Gastrocnemius medialis (tissue), 4 donors: ENCODE data around the gene GUCY1A1. TPM values are rescaled to one million over a fixed set of nuclear protein-coding genes. Genes with fewer than 3 reads are reported as not detected.
"Not testable (repeated sequence)": the region's sequence is repeated elsewhere in the genome, so short reads cannot be mapped to it uniquely, and the experiment has no call there.

Source experiments
- ATAC-seq, 2 donors: fragments of 150-250 bp; one replicate each; pipeline ENCODE4 v1.9.1; 2016
- DNase-seq, 2 donors: peaks; one replicate each; pipeline ENCODE4 v3.0.0-alpha.2; 2019
- H3K27ac ChIP-seq, 4 donors: fragments of 200-600 bp; sonication (generic); 1 replicate in 1 of 4; 2 replicates in 3 of 4; pipeline ENCODE4 v1.5.1; 2016 to 2018; ENCODE audit warnings: mild to moderate bottlenecking in 2 of 4, moderate library complexity in 1 of 4
- H3K27me3 ChIP-seq, 3 donors: fragments of 200-600 bp; sonication (generic) in 2 of 3; 1 replicate in 1 of 3; 2 replicates in 2 of 3; pipeline versions ENCODE4 v1.5.1 to v1.6.0; 2016 to 2019; ENCODE audit warnings: mild to moderate bottlenecking in 1 of 3, moderate library complexity in 1 of 3
- H3K36me3 ChIP-seq, 2 donors: fragments of 200-600 bp; sonication (generic) in 1 of 2; one replicate each; pipeline ENCODE4 v1.5.1; 2017 to 2018
- H3K4me1 ChIP-seq, 2 donors: fragments of 200-600 bp; sonication (generic) in 1 of 2; one replicate each; pipeline ENCODE4 v1.5.1; 2016 to 2017; ENCODE audit warnings: mild to moderate bottlenecking in 2 of 2
- H3K4me3 ChIP-seq, 4 donors: fragments of 200-600 bp; sonication (generic) in 3 of 4; 1 replicate in 1 of 4; 2 replicates in 3 of 4; pipeline ENCODE4 v1.5.1; 2016 to 2019; ENCODE audit warnings: mild to moderate bottlenecking in 2 of 4
- H3K9me3 ChIP-seq, 3 donors: fragments of 200-600 bp; sonication (generic) in 2 of 3; 1 replicate in 1 of 3; 2 replicates in 2 of 3; pipeline ENCODE4 v1.5.1; 2016 to 2019
- CTCF ChIP-seq, 5 experiments: fragments of 450-650 bp in 3 of 5; fragments of 200-600 bp in 2 of 5; sonication (generic) in 2 of 5; IDR thresholded peaks in 4 of 5; conservative IDR thresholded peaks in 1 of 5; 1 replicate in 4 of 5; 2 replicates in 1 of 5; pipeline ENCODE4 v1.5.1; 2016 to 2019; ENCODE audit warnings: antibody characterized with exemption in 5 of 5, mild to moderate bottlenecking in 3 of 5, moderate library complexity in 3 of 5
- POLR2A ChIP-seq, 2 donors: fragments of 450-650 bp; IDR thresholded peaks; one replicate each; pipeline ENCODE4 v1.6.1; 2017; ENCODE audit warnings: antibody characterized with exemption in 2 of 2, mild to moderate bottlenecking in 2 of 2, moderate library complexity in 2 of 2
- in situ Hi-C, 4 donors: fragments of 200-750 bp; cut with MboI; loops; one replicate each; pipeline versions ENCODE4 v1.15.0 to v1.8.0; 2017; ENCODE audit warnings: low sequenced_read_pairs in 4 of 4
- intact Hi-C: fragments of 100-400 bp; cut with DNase I; formaldehyde crosslinking; loops from one replicate; pipeline ENCODE4 v1.15.1; 2023; ENCODE audit warnings: low total_unique reads
- total RNA-seq, 4 donors: library from RNA; depleted of rRNA; stranded (reverse); fragments of >200 nt; gene quantifications; one replicate each; pipeline versions ENCODE4 v1.1.0 to v1.2.3, GENCODE V29; 2016

The GUCY1A1 gene
- total RNA-seq, 4 donors from 2014 or later: 5.8 to 15.5 (median 9.6) TPM

- intact Hi-C loops: no loop called here
Observed at GRCh38 chr4:155643087-155643486, 23.6 kb upstream of the GUCY1A1 start.

GRCh38 chr4:155646001-155646400 is 20.6 kb upstream of the GUCY1A1 start:
- in situ Hi-C loops: no loop called here

More at GRCh38 chr4:155643087-155643486, 23.6 kb upstream of the GUCY1A1 start:
- no peaks in the 10 kb centered on the region for H3K27me3 ChIP-seq
- H3K9me3 ChIP-seq: no peaks in the 10 kb centered on the region
- ATAC-seq (no peak), DNase-seq (no peak)
- H3K4me3 ChIP-seq: no peak overlapping the region
- no peaks in the 10 kb centered on the region for H3K36me3 ChIP-seq
- in situ Hi-C loops: no loop called here
- TF ChIP-seq CTCF (IDR thresholded peaks at IDR 0.05 in 4 of 5, conservative IDR thresholded peaks at IDR 0.05 in 1 of 5): no peak
- no peak for TF ChIP-seq POLR2A (IDR thresholded peaks at IDR 0.05)
- no peaks in the 10 kb centered on the region for H3K4me1 ChIP-seq
- no peak overlapping the region for H3K27ac ChIP-seq

GRCh38 chr4:155650785-155651184 is 15.9 kb upstream of the GUCY1A1 start:
- H3K36me3 ChIP-seq, H3K27ac ChIP-seq, ATAC-seq, H3K4me1 ChIP-seq, H3K9me3 ChIP-seq, H3K27me3 ChIP-seq, intact Hi-C loops, in situ Hi-C loops, H3K4me3 ChIP-seq, DNase-seq: not testable (repeated sequence)

More at GRCh38 chr4:155646001-155646400, 20.6 kb upstream of the GUCY1A1 start:
- ATAC-seq (no peak), DNase-seq (no peak)
- Histone ChIP-seq H3K4me1 (no peaks in the 10 kb centered on the region), H3K36me3 (no peaks in the 10 kb centered on the region), H3K9me3 (no peaks in the 10 kb centered on the region), H3K4me3 (no peak overlapping the region), H3K27me3 (no peaks in the 10 kb centered on the region), H3K27ac (no peak overlapping the region)
- intact Hi-C loops: no loop called here
- TF ChIP-seq CTCF (IDR thresholded peaks at IDR 0.05 in 4 of 5, conservative IDR thresholded peaks at IDR 0.05 in 1 of 5) (no peak), POLR2A (IDR thresholded peaks at IDR 0.05) (no peak)

- no peak overlapping the region for H3K27ac ChIP-seq
- no peaks in the 10 kb centered on the region for H3K4me1 ChIP-seq
- intact Hi-C loops (no loop called here), in situ Hi-C loops (no loop called here)
- TF ChIP-seq CTCF (IDR thresholded peaks at IDR 0.05 in 4 of 5, conservative IDR thresholded peaks at IDR 0.05 in 1 of 5) (no peak), POLR2A (IDR thresholded peaks at IDR 0.05) (no peak)
- ATAC-seq: no peak
- no peaks in the 10 kb centered on the region for H3K36me3 ChIP-seq
- no peak for DNase-seq
- H3K9me3 ChIP-seq: no peaks in the 10 kb centered on the region
- H3K27me3 ChIP-seq: no peaks in the 10 kb centered on the region
- no peak overlapping the region for H3K4me3 ChIP-seq
Observed at GRCh38 chr4:155653052-155653451, 13.6 kb upstream of the GUCY1A1 start.

- no peak overlapping the region for H3K27ac ChIP-seq
- no peaks in the 10 kb centered on the region for H3K4me1 ChIP-seq
- H3K27me3 ChIP-seq: no peaks in the 10 kb centered on the region
- H3K4me3 ChIP-seq: no peak overlapping the region
- in situ Hi-C loops: no loop called here
- H3K36me3 ChIP-seq: no peaks in the 10 kb centered on the region
- H3K9me3 ChIP-seq: no peaks in the 10 kb centered on the region
- no peak for DNase-seq
- intact Hi-C loops: no loop called here
- TF ChIP-seq POLR2A (IDR thresholded peaks at IDR 0.05) (no peak), CTCF (IDR thresholded peaks at IDR 0.05 in 4 of 5, conservative IDR thresholded peaks at IDR 0.05 in 1 of 5) (no peak)
- ATAC-seq: no peak
Observed at GRCh38 chr4:155656025-155656424, 10.6 kb upstream of the GUCY1A1 start.
